ENCODE data around the gene MACROH2A1. TPM values are rescaled to one million over a fixed set of nuclear protein-coding genes. Genes with fewer than 3 reads are reported as not detected.

MACROH2A1 gene
- total and polyA plus RNA-seq, 2 of the 4 experiments (the other 2 are of a cell fraction) = 122 to 126 TPM

- intact Hi-C loops (cut with micrococcal nuclease) = no loop called here
- no peak overlapping the region for H4K8ac ChIP-seq (ENCODE audit: low read depth in 2 of 2, low read length in 2 of 2)
- peaks cover 69 to 89% of the 10 kb centered on the region in 2 experiments for H3K79me1 ChIP-seq (ENCODE audit: low read depth in 1 of 2, low read length in 2 of 2)
- no peak overlapping the region for H3K4ac ChIP-seq (ENCODE audit: low read depth, low read length)
- H4K20me1 ChIP-seq (ENCODE audit: insufficient read depth, low read length) = peaks cover 52% of the 10 kb centered on the region
- no peak overlapping the region for H3K9ac ChIP-seq (ENCODE audit: low read depth, low read length)
- WGBS, 2 experiments (ENCODE audit: extremely low coverage in 2 of 2, insufficient read length in 1 of 2) = no CpG with 5 or more reads among the region's 3 CpGs
- H4K5ac ChIP-seq (ENCODE audit: low read depth, low read length) = no peak overlapping the region
- no peak for TF ChIP-seq MXI1 (IDR thresholded peaks at IDR 0.05; ENCODE audit: borderline replicate concordance, low read depth, low read length)
- TF ChIP-seq SMC3 (IDR thresholded peaks at IDR 0.05; ENCODE audit: low read depth, low read length) = no peak
- no peak for TF ChIP-seq RCOR1 (IDR thresholded peaks at IDR 0.05; ENCODE audit: insufficient replicate concordance, low read length)
- no peak for TF ChIP-seq FOS (IDR thresholded peaks at IDR 0.05; ENCODE audit: low read depth, low read length)
- no peak for TF ChIP-seq RAD21 (IDR thresholded peaks at IDR 0.05; ENCODE audit: low read length)
- TF ChIP-seq, protein P1, sequence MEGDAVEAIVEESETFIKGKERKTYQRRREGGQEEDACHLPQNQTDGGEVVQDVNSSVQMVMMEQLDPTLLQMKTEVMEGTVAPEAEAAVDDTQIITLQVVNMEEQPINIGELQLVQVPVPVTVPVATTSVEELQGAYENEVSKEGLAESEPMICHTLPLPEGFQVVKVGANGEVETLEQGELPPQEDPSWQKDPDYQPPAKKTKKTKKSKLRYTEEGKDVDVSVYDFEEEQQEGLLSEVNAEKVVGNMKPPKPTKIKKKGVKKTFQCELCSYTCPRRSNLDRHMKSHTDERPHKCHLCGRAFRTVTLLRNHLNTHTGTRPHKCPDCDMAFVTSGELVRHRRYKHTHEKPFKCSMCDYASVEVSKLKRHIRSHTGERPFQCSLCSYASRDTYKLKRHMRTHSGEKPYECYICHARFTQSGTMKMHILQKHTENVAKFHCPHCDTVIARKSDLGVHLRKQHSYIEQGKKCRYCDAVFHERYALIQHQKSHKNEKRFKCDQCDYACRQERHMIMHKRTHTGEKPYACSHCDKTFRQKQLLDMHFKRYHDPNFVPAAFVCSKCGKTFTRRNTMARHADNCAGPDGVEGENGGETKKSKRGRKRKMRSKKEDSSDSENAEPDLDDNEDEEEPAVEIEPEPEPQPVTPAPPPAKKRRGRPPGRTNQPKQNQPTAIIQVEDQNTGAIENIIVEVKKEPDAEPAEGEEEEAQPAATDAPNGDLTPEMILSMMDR (conservative IDR thresholded peaks at IDR 0.05; ENCODE audit: low read depth, low read length) = no peak
- TF ChIP-seq CEBPB (IDR thresholded peaks at IDR 0.05; ENCODE audit: low read depth, low read length) = no peak
- no peak for TF ChIP-seq RFX5 (IDR thresholded peaks at IDR 0.05; ENCODE audit: low read depth, low read length)
- TF ChIP-seq POLR2A (IDR thresholded peaks at IDR 0.05; ENCODE audit: low read depth, low read length) = no peak
- TF ChIP-seq BHLHE40 (IDR thresholded peaks at IDR 0.05; ENCODE audit: low read depth, low read length) = no peak
- TF ChIP-seq CHD1 (IDR thresholded peaks at IDR 0.05; ENCODE audit: low read depth, low read length) = no peak
- no peak for TF ChIP-seq USF2 (IDR thresholded peaks at IDR 0.05; ENCODE audit: low read depth, low read length)
- TF ChIP-seq, protein P2, sequence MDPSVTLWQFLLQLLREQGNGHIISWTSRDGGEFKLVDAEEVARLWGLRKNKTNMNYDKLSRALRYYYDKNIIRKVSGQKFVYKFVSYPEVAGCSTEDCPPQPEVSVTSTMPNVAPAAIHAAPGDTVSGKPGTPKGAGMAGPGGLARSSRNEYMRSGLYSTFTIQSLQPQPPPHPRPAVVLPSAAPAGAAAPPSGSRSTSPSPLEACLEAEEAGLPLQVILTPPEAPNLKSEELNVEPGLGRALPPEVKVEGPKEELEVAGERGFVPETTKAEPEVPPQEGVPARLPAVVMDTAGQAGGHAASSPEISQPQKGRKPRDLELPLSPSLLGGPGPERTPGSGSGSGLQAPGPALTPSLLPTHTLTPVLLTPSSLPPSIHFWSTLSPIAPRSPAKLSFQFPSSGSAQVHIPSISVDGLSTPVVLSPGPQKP (IDR thresholded peaks at IDR 0.05; ENCODE audit: borderline replicate concordance, low read depth, low read length) = no peak
- H2AK5ac ChIP-seq (ENCODE audit: low read depth, low read length) = no peak overlapping the region
- H2BK120ac ChIP-seq (ENCODE audit: low read depth, low read length) = no peak overlapping the region
- no peak for DNase-seq
- no peak overlapping the region for H4K91ac ChIP-seq (ENCODE audit: insufficient read depth, low read depth, low read length)
- peaks cover 35% of the 10 kb centered on the region for H3K4me1 ChIP-seq (ENCODE audit: control insufficient read depth, insufficient read depth, low read length)
- no peak overlapping the region for H3K4me3 ChIP-seq (ENCODE audit: insufficient read depth, low read depth, low read length)
- no peak overlapping the region for H3K27ac ChIP-seq (ENCODE audit: insufficient read depth, low read length)
- H3K4me2 ChIP-seq (ENCODE audit: low read depth, low read length) = no peak overlapping the region
- no peak overlapping the region for H3K14ac ChIP-seq (replicated peaks; ENCODE audit: low read depth, low read length)
- no TSS peak for BruUV-seq (replicated peaks)
- H2BK5ac ChIP-seq (ENCODE audit: low read depth, low read length, poor library complexity, severe bottlenecking) = no peak overlapping the region
- no peaks in the 10 kb centered on the region for H3K9me3 ChIP-seq (ENCODE audit: control insufficient read depth, insufficient read depth, low read length)
- H2AFZ ChIP-seq (replicated peaks; ENCODE audit: low read length, poor library complexity) = no peak overlapping the region
- H3K36me3 ChIP-seq (ENCODE audit: control insufficient read depth, insufficient read depth, low read length) = peaks cover 56% of the 10 kb centered on the region
- ChIA-PET POLR2A (ENCODE audit: unreplicated experiment) (no interaction called here), CTCF (interaction anchor here (1.4 kb wide), 1 partner anchor 9 kb away, joined by 4 read pairs; no protein-coding TSS in a partner anchor)
- H3K56ac ChIP-seq (ENCODE audit: extremely low read depth, insufficient read depth, low read length) = no peak overlapping the region
- peaks cover 62% of the 10 kb centered on the region for H3K9me1 ChIP-seq (ENCODE audit: insufficient read depth, low read length)
- in situ Hi-C loops (cut with MboI; ENCODE audit: low sequenced_read_pairs) = no loop called here
- no peak overlapping the region for H2BK20ac ChIP-seq (ENCODE audit: low read depth, low read length)
- H3K27me3 ChIP-seq (ENCODE audit: control insufficient read depth, insufficient read depth, low read length) = no peaks in the 10 kb centered on the region
- H2BK15ac ChIP-seq (ENCODE audit: low read depth, low read length) = no peak overlapping the region
- no peak overlapping the region for H3K23ac ChIP-seq (ENCODE audit: low read depth, low read length)
- H2AK9ac ChIP-seq (replicated peaks; ENCODE audit: low read depth, low read length, poor library complexity) = no peak overlapping the region
- no peak for ATAC-seq (ENCODE audit: low read depth)
- dilution Hi-C loops (cut with HindIII; ENCODE audit: low sequenced_read_pairs, unreplicated experiment) = no loop called here
- no peak overlapping the region for H3K18ac ChIP-seq (ENCODE audit: low read depth, low read length)
Measured at GRCh38 chr5:135382981-135383380, 16.1 kb downstream of the MACROH2A1 start.

All from IMR-90 (cell line).